Natural killer cell (primary cell): ENCODE results near the gene COL11A2. TPM values are rescaled to one million over a fixed set of nuclear protein-coding genes. Genes with fewer than 3 reads are reported as not detected.
"Not testable (repeated sequence)": the region's sequence is repeated elsewhere in the genome, so short reads cannot be mapped to it uniquely, and the experiment has no call there.

Experiments used
- ATAC-seq, 3 donors: fragments of 150-1000 bp in 2 of 3; fragments of 200-7000 bp in 1 of 3; cut with Tn5 transposase; 1 replicate in 1 of 3; 2 replicates in 2 of 3; pipeline ENCODE4 v1.10.0; 2021; ENCODE audit warnings: mild to moderate bottlenecking in 2 of 3, moderate library complexity in 2 of 3
- DNase-seq, 2 donors: peaks; one replicate each; pipeline versions ENCODE4 v3.0.0 to v3.0.0-alpha.2; 2013 to 2021; ENCODE audit warnings: mixed read lengths in 1 of 2
- H3K27ac ChIP-seq: one replicate; pipeline ENCODE4 v1.5.1; 2013; ENCODE audit warnings: mild to moderate bottlenecking, low read length
- H3K27me3 ChIP-seq: one replicate; pipeline ENCODE4 v1.6.1; 2013; ENCODE audit warnings: low read length; ENCODE audit not compliant: control insufficient read depth, insufficient read depth
- H3K36me3 ChIP-seq: one replicate; pipeline ENCODE4 v1.6.1; 2013; ENCODE audit warnings: low read length; ENCODE audit not compliant: control insufficient read depth, insufficient read depth
- H3K4me1 ChIP-seq: one replicate; pipeline ENCODE4 v1.6.1; 2013; ENCODE audit warnings: low read length; ENCODE audit not compliant: control insufficient read depth, insufficient read depth
- H3K4me3 ChIP-seq: one replicate; pipeline ENCODE4 v1.5.1; 2013; ENCODE audit warnings: low read length
- H3K9me3 ChIP-seq: one replicate; pipeline ENCODE4 v1.6.1; 2013; ENCODE audit warnings: low read length; ENCODE audit not compliant: control insufficient read depth, insufficient read depth
- H3K27ac Mint-ChIP-seq, 2 donors: one replicate each; pipeline ENCODE4 v1.8.0; 2022; ENCODE audit warnings: mild to moderate bottlenecking in 2 of 2, mixed read lengths in 2 of 2, moderate library complexity in 1 of 2
- H3K27me3 Mint-ChIP-seq, 2 donors: one replicate each; pipeline ENCODE4 v1.8.0; 2022; ENCODE audit warnings: low read depth in 2 of 2, mixed read lengths in 2 of 2
- H3K36me3 Mint-ChIP-seq: one replicate; pipeline ENCODE4 v1.8.0; 2022; ENCODE audit warnings: mixed read lengths
- H3K4me1 Mint-ChIP-seq, 2 donors: one replicate each; pipeline ENCODE4 v1.8.0; 2022; ENCODE audit warnings: mixed read lengths in 2 of 2
- H3K4me3 Mint-ChIP-seq: one replicate; pipeline ENCODE4 v1.8.0; 2022; ENCODE audit warnings: mild to moderate bottlenecking, moderate library complexity, mixed read lengths
- H3K9me3 Mint-ChIP-seq, 2 donors: one replicate each; pipeline ENCODE4 v1.8.0; 2022; ENCODE audit warnings: mixed read lengths in 2 of 2
- CTCF ChIP-seq: fragments of 200-600 bp; IDR thresholded peaks from one replicate; pipeline ENCODE4 v1.8.0; 2022; ENCODE audit warnings: antibody characterized with exemption
- WGBS: methylation state at CpG from one replicate; pipeline ENCODE4 v1.1.7; 2013; ENCODE audit warnings: missing lambda C conversion rate; ENCODE audit not compliant: insufficient coverage; 5-methylcytosine and 5-hydroxymethylcytosine counted together
- intact Hi-C: fragments of 100-400 bp; cut with micrococcal nuclease; formaldehyde crosslinking; loops from one replicate; pipeline ENCODE4 v1.14.2; 2022
- total RNA-seq, 4 donors: library from RNA; stranded (reverse); fragments of 120-200 nt in 1 of 4; gene quantifications; one replicate each; pipeline versions ENCODE4 v1.2.3 to v1.2.4, GENCODE V29; 2013 to 2022

COL11A2 gene
- total RNA-seq, 3 donors from 2014 or later (not counting 1 experiment from before 2014, with no cell fraction given) = 0.93 to 2.0 (median 0.94) TPM

- H3K4me1 ChIP-seq = no peaks in the 10 kb centered on the region
- TF ChIP-seq CTCF = no peak
- H3K36me3 ChIP-seq = no peaks in the 10 kb centered on the region
- Mint-ChIP-seq H3K27ac (no peak overlapping the region), H3K4me1 (no peaks in the 10 kb centered on the region), H3K27me3 (peaks cover 34 to 40% of the 10 kb centered on the region in 2 donors), H3K4me3 (no peak overlapping the region), H3K36me3 (no peaks in the 10 kb centered on the region), H3K9me3 (no peaks in the 10 kb centered on the region)
- DNase-seq = no peak
- no peak for ATAC-seq
- peaks cover 3% of the 10 kb centered on the region for H3K27me3 ChIP-seq
- WGBS = 91% methylated on average over 6 of the region's 6 CpGs
- H3K27ac ChIP-seq = no peak overlapping the region
- H3K4me3 ChIP-seq = no peak overlapping the region
- intact Hi-C loops = no loop called here
- H3K9me3 ChIP-seq = no peaks in the 10 kb centered on the region
Observed at GRCh38 chr6:33236852-33237251, 44.6 kb upstream of the COL11A2 start.

GRCh38 chr6:33236328-33236727 lies 44.1 kb upstream of the COL11A2 start:
- DNase-seq = no peak
- H3K9me3 Mint-ChIP-seq = no peaks in the 10 kb centered on the region
- Histone ChIP-seq H3K27ac (no peak overlapping the region), H3K27me3 (peaks cover 3% of the 10 kb centered on the region), H3K9me3 (no peaks in the 10 kb centered on the region), H3K36me3 (no peaks in the 10 kb centered on the region), H3K4me3 (no peak overlapping the region), H3K4me1 (no peaks in the 10 kb centered on the region)
- H3K27me3 Mint-ChIP-seq = peaks cover 33 to 43% of the 10 kb centered on the region in 2 donors
- no peak for TF ChIP-seq CTCF
- H3K4me3 Mint-ChIP-seq = no peak overlapping the region
- no peaks in the 10 kb centered on the region for H3K4me1 Mint-ChIP-seq
- H3K36me3 Mint-ChIP-seq = no peaks in the 10 kb centered on the region
- ATAC-seq = no peak
- H3K27ac Mint-ChIP-seq = no peak overlapping the region
- intact Hi-C loops = no loop called here

- no peak for TF ChIP-seq CTCF
- no peak overlapping the region for H3K4me3 ChIP-seq
- Mint-ChIP-seq H3K36me3 (no peaks in the 10 kb centered on the region), H3K27ac (no peak overlapping the region), H3K9me3 (no peaks in the 10 kb centered on the region), H3K4me1 (no peaks in the 10 kb centered on the region), H3K4me3 (no peak overlapping the region), H3K27me3 (peaks cover 32 to 43% of the 10 kb centered on the region in 2 donors)
- WGBS = 67% methylated on average over 6 of the region's 6 CpGs
- no peak overlapping the region for H3K27ac ChIP-seq
- H3K36me3 ChIP-seq = no peaks in the 10 kb centered on the region
- peaks cover 7% of the 10 kb centered on the region for H3K27me3 ChIP-seq
- no peak for DNase-seq
- H3K9me3 ChIP-seq = no peaks in the 10 kb centered on the region
- ATAC-seq = no peak
- H3K4me1 ChIP-seq = no peaks in the 10 kb centered on the region
- intact Hi-C loops = no loop called here
Observed at GRCh38 chr6:33235221-33235634, 43.0 kb upstream of the COL11A2 start.

- H3K4me3 ChIP-seq, H3K36me3 ChIP-seq, H3K27ac ChIP-seq, H3K4me1 Mint-ChIP-seq, H3K27ac Mint-ChIP-seq, H3K27me3 ChIP-seq, H3K36me3 Mint-ChIP-seq, H3K9me3 ChIP-seq, H3K4me1 ChIP-seq, intact Hi-C loops, H3K9me3 Mint-ChIP-seq, DNase-seq, ATAC-seq, H3K4me3 Mint-ChIP-seq: not testable (repeated sequence)
- peaks cover 43 to 54% of the 10 kb centered on the region in 2 donors for H3K27me3 Mint-ChIP-seq
- WGBS = 69% methylated on average over 8 of the region's 14 CpGs
Observed at GRCh38 chr6:33226503-33227120, 34.3 kb upstream of the COL11A2 start.
